Esophagus muscularis mucosa (tissue), 4 donors: Measurements from ENCODE around the gene B4GALT1. TPM values are rescaled to one million over a fixed set of nuclear protein-coding genes. Genes with fewer than 3 reads are reported as not detected.

Experiments
- DNase-seq: peaks from one replicate; pipeline ENCODE4 v3.0.0-alpha.2; 2017; ENCODE audit errors: extremely low spot score
- H3K27ac ChIP-seq, 4 donors: fragments of 200-600 bp; sonication (generic); replicated peaks in 1 of 4; 1 replicate in 3 of 4; 2 replicates in 1 of 4; pipeline ENCODE4 v1.5.1; 2016 to 2019; ENCODE audit warnings: mild to moderate bottlenecking in 1 of 4
- H3K27me3 ChIP-seq, 4 donors: fragments of 200-600 bp; sonication (generic); one replicate each; pipeline versions ENCODE4 v1.5.1 to v1.6.0; 2016 to 2019
- H3K36me3 ChIP-seq, 4 donors: fragments of 200-600 bp; sonication (generic); one replicate each; pipeline ENCODE4 v1.5.1; 2016 to 2019
- H3K4me1 ChIP-seq, 4 donors: fragments of 200-600 bp; sonication (generic); one replicate each; pipeline ENCODE4 v1.5.1; 2016 to 2019
- H3K4me3 ChIP-seq, 4 donors: fragments of 200-600 bp; sonication (generic); 1 replicate in 2 of 4; 2 replicates in 2 of 4; pipeline ENCODE4 v1.5.1; 2016 to 2019; ENCODE audit warnings: mild to moderate bottlenecking in 4 of 4, moderate library complexity in 1 of 4
- H3K9me3 ChIP-seq, 4 donors: fragments of 200-600 bp; sonication (generic); 1 replicate in 3 of 4; 2 replicates in 1 of 4; pipeline ENCODE4 v1.5.1; 2016 to 2019
- CTCF ChIP-seq, 3 experiments: fragments of 200-600 bp in 2 of 3; fragments of 450-650 bp in 1 of 3; sonication (generic) in 2 of 3; IDR thresholded peaks; one replicate each; pipeline ENCODE4 v1.5.1; 2017 to 2019; ENCODE audit warnings: antibody characterized with exemption in 3 of 3, mild to moderate bottlenecking in 2 of 3, moderate library complexity in 1 of 3
- EP300 ChIP-seq: sonication (generic); formaldehyde crosslinking; IDR thresholded peaks from one replicate; pipeline ENCODE4 v1.6.1; 2017; ENCODE audit warnings: antibody characterized with exemption
- POLR2A ChIP-seq: fragments of 450-650 bp; IDR thresholded peaks from one replicate; pipeline ENCODE4 v1.6.1; 2017; ENCODE audit warnings: antibody characterized with exemption, moderate library complexity, mild to moderate bottlenecking, low read depth
- POLR2AphosphoS5 ChIP-seq, 2 donors: sonication (generic); formaldehyde crosslinking; IDR thresholded peaks; one replicate each; pipeline ENCODE4 v1.6.1; 2017; ENCODE audit warnings: antibody characterized with exemption in 2 of 2
- WGBS: methylation state at CpG from one replicate; pipeline ENCODE4 v1.1.5; 2018; 5-methylcytosine and 5-hydroxymethylcytosine counted together
- intact Hi-C: fragments of 100-400 bp; cut with DNase I; formaldehyde crosslinking; loops from one replicate; pipeline ENCODE4 v1.15.1; 2023
- total RNA-seq, 4 donors: library from RNA; depleted of rRNA; stranded (reverse); fragments of >200 nt; gene quantifications; one replicate each; pipeline versions ENCODE4 v1.1.0 to v1.2.1, GENCODE V29; 2016

Gene B4GALT1
- total RNA-seq: 10 to 100 TPM; 24.5 to 39.6 (median 37.8) TPM

DNA sequence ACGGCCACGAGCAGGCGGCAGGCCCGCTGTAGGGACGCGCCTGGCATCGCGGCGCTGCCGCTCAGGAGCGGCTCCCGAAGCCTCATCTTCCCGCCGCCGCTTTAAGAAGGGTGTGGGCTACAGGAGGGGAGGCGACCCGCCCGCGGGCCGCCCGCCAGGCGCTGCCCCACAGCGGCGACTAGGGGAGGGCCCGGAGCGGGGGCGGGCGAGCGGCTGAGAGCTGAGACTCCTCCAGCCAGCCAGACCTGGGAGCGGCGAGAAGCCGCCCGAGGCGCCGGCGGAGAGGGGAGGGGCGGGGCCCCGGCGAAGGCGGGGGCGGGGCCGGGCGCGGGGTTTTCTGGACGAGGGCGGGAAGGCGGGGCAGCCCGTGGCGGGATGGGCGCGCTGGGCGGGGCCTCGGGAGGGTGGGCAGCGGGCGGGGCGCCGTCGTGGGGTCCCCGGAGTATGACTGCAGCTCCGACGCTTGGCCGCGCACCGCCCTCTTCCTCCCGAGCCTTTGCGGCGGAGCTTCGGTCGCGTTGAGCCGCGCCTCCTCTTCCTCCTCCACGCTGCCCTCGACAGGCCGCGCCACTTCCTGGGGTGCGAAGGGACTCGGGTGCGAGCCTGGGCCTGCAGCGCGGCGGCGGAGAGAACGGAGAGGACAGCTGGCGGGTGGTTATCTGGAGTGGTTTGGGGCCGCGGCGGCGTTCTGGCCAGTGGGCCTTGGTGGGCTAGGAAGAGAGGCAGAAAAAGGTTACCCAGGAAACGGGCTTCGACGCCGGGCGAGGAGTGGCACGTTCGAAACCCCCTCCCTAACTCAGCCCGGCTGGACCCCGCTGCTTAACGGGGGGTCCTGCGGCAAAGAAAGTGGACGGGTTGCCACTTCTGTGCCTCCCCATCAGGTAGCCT lies at the start of gene B4GALT1:
TSS of gene B4GALT1 (minus strand) at position 253 of the 888 bp plus-strand sequence. CDS start at position 86, 167 bp downstream.
- Histone ChIP-seq H3K36me3 (no peaks in the 10 kb centered on the region), H3K4me3 (peak within 1 kb of the TSS; percentile 75 to 99 (median 87)), H3K9me3 (no peaks in the 10 kb centered on the region), H3K27ac (peak within 1 kb of the TSS; percentile 91 to 97 (median 94)), H3K4me1 (peaks cover 44 to 60% (median 49%) of the 10 kb centered on the region in 4 donors), H3K27me3 (no peaks in the 10 kb centered on the region)
- intact Hi-C loops: no loop called here
- TF ChIP-seq POLR2AphosphoS5 (IDR thresholded peaks at IDR 0.05): peak; percentile 79 to 88
- no peak for TF ChIP-seq CTCF (IDR thresholded peaks at IDR 0.05)
- peak; percentile 77 for TF ChIP-seq POLR2A
- TF ChIP-seq EP300: no peak
- WGBS: under 1% methylated on average over 22 of the region's 101 CpGs
- peak; percentile 98 for DNase-seq

GRCh38 chr9:33211695-33212393 lies 44.7 kb upstream of the B4GALT1 start:
- Histone ChIP-seq H3K36me3 (no peaks in the 10 kb centered on the region), H3K4me3 (no peak overlapping the region), H3K4me1 (no peaks in the 10 kb centered on the region), H3K27ac (no peak overlapping the region), H3K27me3 (no peaks in the 10 kb centered on the region), H3K9me3 (no peaks in the 10 kb centered on the region)
- TF ChIP-seq EP300 (no peak), CTCF (IDR thresholded peaks at IDR 0.05) (no peak), POLR2A (no peak), POLR2AphosphoS5 (IDR thresholded peaks at IDR 0.05) (no peak)
- intact Hi-C loops: no loop called here
- WGBS: 68% methylated on average over 3 of the region's 3 CpGs
- no peak for DNase-seq

DNA sequence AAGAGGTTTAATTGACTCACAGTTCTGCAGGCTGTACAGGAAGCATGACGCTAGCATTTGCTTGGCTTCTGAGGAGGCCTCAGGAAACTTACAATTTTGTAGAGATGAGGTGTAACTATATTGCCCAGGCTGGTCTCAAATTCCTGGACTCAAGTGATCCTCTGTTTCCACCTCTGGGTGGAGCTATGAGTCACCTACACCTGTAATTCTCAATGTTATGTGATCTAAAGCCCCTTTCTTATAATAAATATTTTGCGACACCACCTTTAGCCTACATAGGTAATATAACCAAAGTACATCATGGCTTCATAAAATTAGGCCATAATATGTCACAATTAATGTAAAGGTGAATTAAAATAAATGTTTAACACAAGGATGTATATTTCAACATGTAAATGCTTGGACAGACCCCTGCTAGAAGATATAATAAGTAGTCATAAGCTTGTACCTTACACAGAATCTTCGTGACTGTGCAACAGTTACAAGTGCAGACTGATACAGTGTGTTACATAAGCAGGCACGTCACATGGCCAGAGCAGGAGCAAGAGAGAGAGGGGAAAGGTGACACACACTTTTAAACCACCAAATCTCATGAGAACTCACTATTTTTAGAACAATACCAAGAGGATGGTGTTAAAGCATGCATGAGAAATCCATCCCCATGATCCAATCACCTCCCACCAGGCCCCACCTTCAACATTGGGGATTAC lies 43.0 kb upstream of the B4GALT1 start:
- intact Hi-C loops: no loop called here
- WGBS: 88% methylated on average over 4 of the region's 4 CpGs
- no peaks in the 10 kb centered on the region for H3K36me3 ChIP-seq
- H3K27me3 ChIP-seq: no peaks in the 10 kb centered on the region
- H3K4me1 ChIP-seq: no peaks in the 10 kb centered on the region
- DNase-seq: no peak
- H3K27ac ChIP-seq: no peak overlapping the region
- H3K4me3 ChIP-seq: no peak overlapping the region
- no peaks in the 10 kb centered on the region for H3K9me3 ChIP-seq
- TF ChIP-seq POLR2AphosphoS5 (IDR thresholded peaks at IDR 0.05): no peak
- TF ChIP-seq CTCF (IDR thresholded peaks at IDR 0.05): no peak
- no peak for TF ChIP-seq POLR2A
- no peak for TF ChIP-seq EP300

DNA sequence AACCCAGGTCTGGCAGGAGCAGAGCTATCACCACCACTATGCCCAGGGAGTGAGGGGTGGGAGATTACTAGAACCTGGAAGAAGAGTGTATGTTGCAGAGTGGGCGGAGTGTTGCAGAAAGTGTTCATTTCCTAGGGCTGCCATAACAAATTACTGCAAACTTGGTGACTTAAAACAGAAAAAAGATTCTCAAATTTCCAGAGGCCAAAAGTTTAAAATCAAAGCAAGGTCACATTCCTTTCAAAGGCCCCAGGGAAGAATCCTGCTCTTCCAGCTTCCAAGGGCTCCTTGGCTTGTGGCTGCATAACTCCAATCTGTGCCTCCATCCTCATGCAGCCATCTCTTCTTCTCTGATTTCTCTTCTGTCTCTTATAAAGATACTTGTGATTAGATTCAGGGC lies 42.3 kb upstream of the B4GALT1 start:
- Histone ChIP-seq H3K4me1 (no peaks in the 10 kb centered on the region), H3K4me3 (no peak overlapping the region), H3K27ac (no peak overlapping the region), H3K36me3 (no peaks in the 10 kb centered on the region), H3K27me3 (no peaks in the 10 kb centered on the region), H3K9me3 (no peaks in the 10 kb centered on the region)
- TF ChIP-seq POLR2AphosphoS5 (IDR thresholded peaks at IDR 0.05): no peak
- TF ChIP-seq CTCF (IDR thresholded peaks at IDR 0.05): no peak
- no peak for TF ChIP-seq POLR2A
- no peak for TF ChIP-seq EP300
- 91% methylated on average over 1 of the region's 1 CpG for WGBS
- intact Hi-C loops: no loop called here
- DNase-seq: no peak
